GM19452 (cell line): Measurements from ENCODE around the gene ADAMTS7.
"Not testable (repeated sequence)": the region's sequence is repeated elsewhere in the genome, so short reads cannot be mapped to it uniquely, and the experiment has no call there.

Source experiments
- ATAC-seq: cut with Tn5 transposase; IDR thresholded peaks from one replicate; pipeline ENCODE4 v1.9.1; 2021; ENCODE audit not compliant: unreplicated experiment

ADAMTS7 gene

DNA sequence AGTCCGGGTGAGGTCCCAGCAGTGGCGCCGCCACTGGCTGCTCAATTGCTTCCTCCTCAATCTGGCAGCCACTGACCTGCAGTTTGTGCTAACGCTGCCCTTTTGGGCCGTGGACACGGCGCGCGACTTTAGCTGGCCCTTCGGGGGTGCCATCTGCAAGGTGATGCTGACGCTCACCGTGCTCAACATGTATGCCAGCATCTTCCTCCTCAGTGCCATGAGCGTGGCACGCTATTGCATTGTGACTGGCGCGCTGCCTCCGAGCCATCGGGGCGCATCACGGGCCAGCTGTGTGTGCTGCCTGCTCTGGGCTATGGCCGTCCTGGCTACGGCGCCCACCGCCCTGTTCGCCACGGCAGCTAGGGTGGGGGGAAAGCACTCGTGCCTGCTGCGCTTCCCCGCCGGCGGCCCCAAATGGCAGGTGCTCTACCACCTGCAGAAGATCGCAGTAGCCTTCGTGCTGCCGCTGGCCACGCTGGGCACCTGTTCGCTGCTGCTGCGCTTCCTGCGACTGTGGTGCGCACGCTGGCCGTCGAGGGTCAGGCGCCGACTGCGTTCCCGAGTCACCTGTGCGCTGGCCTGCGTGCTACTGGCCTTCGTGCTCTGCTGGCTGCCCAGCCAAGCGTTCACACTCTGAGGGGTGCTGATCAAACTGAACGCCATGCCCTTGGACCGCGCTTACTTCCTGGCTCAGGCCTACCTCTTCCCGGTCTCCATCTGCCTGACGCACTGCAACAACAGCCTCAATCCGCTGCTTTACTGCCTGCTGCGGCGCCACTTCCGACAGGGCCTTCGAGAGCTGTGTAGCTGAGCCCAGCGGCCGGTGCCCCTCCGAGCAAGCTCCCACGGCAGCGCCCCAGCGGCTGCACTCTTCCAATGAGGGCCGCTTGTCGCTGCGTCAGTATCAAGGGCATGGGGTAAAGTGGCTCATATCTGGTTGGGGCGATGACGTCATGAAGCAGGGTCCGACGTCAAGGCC is 20.3 kb upstream of the ADAMTS7 start:
- no peak for ATAC-seq

DNA sequence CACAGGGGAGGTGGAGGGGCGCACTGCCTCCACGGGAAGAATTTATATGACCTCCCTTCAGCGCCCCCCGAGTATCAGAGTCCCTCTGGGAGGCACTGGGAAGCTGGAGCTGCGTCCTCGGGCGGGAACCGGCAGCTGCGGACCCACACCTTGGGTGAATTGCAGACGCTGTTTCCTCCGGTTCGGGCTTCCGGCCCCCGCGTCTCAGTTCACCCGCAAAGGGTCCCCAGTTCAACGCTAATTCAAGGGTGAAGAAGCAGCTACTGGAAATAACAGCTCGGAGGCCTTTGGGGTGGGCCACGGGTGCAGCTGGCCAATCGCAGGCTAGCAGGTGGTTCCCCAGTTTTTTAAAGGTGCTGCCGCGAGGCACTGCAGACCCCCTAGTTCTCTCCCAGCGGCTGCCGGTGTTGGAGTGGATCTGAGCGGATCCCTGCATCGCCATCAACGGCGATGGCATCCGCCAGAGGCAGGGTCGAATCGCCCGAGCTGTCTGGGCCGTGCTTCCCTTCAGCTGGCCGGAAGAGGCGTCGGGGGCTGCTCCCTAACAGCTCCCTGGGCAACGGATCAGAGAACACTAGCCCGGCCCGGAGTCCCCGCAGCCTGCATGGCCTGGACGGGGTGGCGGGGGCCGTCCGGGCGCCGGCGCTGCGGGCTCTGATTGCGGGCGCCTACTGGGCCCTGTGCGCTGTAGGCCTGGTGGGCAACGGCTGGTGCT is 19.4 kb upstream of the ADAMTS7 start:
- no peak for ATAC-seq

DNA sequence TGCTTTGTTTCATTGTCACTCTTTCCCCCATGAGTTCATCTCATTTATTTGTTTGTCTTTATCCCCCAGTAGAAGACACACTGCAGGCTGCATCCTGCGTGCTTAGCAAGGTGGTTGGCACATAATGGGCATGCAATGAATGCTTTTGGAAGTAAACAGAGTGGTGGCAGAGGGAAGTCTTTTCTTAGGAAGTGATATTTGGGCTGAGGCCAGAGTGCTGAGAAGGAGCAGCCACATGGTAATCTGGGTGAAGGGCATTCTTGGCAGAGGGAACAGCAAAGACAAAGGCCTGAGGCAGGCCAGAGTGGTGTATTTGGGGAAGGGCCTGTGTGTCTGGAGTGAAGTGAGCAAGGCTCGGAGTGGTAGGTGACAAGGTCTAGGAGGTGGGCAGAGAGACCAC is 17.7 kb upstream of the ADAMTS7 start:
- no peak for ATAC-seq

DNA sequence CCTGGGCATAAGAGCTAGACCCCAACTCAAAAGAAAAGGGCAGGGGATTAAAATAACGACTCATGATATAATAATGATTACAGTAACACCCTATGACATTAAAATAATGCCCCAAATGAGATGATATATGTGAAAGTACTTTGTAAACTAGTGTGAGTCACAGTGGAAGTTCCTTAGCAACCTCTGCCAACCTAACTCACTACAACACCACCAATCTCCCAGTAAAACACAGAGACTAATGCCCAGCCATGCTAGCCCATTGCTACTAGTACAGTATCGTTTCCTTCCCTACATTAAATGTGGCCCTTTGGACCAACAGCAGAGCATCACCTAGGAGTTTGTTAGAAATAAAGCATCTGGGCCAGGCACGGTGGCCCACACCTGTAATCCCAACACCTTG is 11.2 kb upstream of the ADAMTS7 start:
- no peak for ATAC-seq

DNA sequence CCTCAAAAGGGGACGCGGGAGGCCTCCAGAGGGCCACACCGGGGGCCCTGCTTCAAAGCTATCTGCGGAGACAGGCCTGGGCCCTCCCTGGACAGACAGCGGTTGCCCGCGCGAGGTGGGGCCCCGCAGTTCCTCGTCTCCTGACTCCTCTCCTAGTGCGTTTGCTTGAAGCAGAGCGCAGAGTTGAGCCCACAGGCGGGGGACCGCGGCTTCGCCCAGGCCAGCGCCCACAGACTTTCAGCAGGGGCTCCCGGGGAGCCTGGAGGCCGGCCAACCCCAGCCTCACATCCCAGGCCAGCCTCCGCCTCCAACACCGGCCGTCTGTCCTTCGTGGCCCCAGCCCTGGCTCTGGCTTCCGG is 540 bp upstream of the ADAMTS7 start:
- ATAC-seq, result no peak

DNA sequence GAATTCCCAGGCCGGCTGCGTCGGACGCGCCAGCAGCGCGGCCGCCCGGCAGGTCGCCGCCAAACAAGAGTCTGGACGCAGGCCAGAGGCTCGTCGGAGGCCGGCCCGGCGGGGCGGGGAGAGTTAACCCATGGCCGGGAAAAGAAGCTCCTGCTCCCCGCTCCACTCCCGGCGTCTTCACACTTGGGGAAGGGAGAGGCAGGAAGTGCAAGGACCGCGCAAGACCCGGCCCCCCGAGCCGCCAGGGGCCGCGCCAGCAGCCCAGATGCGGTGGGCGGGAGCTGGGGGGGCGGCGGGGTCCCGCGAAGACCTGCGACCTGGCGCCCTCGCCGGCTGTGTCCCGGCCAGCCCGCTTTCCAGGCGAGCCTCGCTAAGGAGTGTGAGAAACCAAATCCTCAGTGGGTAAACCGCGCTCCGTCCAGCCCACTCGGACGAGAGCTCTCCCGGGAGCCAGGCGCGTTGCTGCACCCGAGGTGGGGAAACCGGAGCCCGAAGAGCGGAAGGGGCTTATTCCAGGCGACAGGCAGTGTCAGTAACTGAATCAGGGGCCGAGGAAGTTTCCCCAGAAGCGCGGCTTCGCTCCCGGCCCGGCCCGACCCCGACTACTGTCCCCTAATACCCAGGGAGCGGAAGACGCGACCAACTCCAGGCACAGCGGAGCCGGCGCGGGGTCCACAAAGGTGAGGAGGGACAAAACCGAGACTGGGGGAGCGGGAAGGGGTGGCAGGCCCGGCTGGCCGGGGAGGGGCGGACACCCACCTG is 721 bp downstream of the ADAMTS7 start:
- no peak for ATAC-seq

DNA sequence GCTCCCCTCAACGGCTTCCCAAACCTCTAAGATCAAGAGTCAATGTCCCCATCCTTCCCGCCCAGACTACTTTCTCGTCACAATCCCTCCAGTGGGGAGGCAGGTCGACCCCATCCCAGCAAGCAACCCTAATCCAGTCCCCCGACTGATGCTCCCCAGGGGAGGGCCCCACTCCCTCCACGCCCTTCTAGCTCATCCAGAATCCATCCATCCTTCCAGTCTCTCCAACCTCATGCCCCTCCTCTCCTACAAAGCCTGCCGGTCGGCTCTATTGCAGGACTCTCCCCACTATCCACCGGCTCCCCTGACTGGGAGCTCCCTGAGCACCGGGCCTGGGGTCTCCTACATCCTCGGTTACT is 1.3 kb downstream of the ADAMTS7 start:
- no peak for ATAC-seq

DNA sequence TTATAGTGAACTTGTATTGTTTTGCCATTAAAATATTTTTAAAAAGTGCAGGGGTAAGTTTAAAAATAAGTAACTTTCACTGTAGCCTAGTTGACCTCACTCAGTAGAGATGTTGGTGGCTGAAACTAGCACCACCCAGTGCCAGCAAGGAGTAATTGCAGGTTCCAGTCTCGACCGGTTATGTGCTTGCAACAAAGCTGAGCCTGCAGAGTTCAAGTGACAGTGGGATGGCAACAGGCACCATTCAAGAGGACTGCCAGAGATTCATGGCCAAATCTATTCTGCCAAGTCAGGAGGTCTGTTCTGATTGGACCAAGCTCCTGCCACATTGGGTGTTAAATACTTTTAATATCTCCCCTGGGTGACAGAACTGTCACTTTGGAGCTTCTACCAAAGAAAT is 2.7 kb downstream of the ADAMTS7 start:
- no peak for ATAC-seq

DNA sequence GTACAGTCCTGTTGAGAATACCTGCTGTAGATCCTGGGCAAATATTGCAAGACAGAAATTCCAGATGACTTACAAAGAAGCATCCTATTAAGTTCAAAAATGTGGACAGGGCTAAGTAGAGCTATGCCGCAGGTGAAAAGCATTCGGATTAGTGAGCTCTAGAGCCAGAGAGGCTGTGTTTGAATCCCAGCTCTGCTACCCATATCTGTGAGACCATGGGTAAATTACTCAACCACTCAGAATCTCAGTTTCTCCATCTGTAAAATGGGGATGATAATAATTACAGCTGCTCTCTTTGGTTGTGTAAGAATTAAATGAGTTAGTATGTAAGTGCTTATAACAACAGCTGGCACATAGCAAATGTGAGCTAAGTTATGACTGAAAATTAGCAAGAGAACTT is 3.9 kb downstream of the ADAMTS7 start:
- ATAC-seq, result no peak

DNA sequence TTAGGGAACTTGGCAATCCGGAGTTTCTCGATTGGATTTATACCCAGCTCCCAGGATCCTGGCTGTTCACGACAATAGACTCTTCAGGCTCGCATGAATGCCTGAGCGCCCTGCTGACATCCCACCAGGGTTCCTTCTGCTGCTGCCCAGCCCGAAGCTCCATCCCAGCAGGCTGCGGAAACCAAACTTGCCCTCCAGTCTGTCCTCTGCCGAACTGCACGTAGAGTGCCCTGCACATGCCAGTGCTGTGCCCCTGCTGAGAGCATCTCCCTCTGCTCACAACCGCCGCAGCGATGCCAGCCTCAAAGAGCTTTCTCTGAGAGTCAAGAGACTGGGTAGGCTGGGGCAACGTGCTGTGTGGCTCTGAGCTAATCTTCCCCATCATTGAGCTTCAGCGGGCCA is 6.9 kb downstream of the ADAMTS7 start:
- ATAC-seq, result no peak

DNA sequence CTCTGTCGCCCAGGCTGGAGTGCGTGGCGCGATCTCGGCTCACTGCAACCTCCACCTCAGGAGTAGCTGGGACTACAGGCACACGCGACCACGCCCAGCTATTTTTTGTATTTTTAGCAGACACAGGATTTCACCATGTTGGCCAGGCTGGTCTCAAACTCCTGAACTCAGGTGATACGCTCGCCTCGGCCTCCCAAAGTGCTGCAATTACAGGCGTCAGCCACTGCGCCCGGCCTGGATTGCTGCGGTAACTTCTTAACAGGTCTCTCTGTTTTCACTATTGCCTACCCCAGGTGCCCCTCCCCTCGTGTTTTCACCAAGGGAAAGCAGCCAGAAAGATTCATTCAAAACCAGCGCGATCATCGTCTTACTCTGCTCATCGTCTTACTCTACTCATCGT is 10.5 kb downstream of the ADAMTS7 start:
- ATAC-seq, result no peak

DNA sequence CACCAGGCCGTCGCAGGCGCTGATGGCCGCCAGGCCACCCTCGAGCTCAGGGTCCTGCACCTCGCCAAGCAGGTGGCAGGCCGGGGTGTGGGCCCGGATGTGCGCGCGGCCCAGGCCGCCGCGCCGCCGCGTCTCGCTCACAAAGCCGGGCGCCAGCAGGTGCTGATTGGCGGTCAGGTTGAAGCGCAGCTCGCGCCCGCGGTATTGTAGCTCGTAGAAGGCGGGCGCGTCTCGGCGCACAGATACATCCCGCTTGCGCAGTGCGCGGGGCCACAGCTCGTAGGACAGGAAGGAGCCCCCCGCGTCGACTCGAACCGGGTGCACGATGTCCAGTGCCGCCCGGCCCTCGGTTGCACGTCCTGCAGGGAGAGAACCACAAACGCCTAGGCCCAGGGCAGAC is 11.1 kb downstream of the ADAMTS7 start:
- ATAC-seq, result no peak

DNA sequence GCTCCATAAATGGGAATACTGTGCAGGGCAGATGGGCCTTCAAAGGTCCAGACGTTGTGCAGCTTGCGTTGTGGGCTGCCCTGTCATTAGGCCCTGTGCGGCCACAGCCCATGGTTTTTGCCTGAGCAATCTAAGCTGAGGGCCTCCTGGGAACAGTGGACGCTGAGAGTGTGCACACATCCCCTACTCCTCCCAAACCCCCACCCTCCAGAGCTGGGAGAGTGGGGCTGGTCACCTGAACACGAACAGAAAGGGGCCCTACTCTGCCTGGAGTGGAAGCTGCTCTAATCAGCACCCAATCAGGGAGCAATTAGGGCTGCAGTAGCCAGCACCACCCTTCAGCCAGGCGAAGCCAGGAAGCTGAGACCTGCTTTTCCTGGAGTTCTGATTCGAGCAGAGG is 12.2 kb downstream of the ADAMTS7 start:
- not testable (repeated sequence) for ATAC-seq

DNA sequence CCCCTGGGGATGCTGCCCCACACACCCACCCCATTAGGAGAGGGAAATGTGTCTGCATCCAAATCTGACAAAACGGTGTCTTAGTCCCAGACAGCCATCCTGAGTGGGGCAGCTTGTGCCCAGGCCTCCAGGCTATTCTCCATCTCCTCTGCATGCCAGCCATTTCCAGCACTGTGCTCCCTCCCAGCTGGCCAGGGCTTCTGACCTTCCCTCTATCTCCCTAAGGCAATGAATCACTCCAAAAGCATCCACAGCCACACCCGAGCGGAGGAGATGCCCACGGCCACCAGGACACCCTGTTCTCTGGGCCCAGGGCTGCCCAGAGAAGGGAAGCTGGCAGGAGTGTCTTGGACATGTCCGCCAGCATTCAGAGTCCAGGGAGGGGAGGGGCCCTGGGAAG is 12.9 kb downstream of the ADAMTS7 start:
- ATAC-seq, result not testable (repeated sequence)

DNA sequence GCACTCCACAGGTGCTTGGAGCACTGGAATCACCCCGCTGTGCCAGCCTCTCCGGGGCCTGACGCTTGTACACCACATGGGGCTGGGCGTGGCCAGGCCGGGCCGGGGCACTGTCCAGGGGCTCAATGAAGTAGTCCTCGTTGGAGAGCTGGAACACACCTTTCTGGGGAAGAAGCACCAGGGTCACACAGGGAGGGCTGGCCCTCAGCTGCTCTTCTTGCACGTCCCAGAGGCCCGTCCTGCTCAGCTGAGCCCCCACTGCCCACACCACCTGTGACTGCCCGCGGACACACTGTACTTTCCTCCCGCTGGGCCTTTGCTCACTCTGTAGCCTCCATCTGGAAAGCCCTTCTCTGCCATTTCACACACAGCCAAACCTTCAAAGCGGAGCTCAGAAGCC is 13.3 kb downstream of the ADAMTS7 start:
- no peak for ATAC-seq

DNA sequence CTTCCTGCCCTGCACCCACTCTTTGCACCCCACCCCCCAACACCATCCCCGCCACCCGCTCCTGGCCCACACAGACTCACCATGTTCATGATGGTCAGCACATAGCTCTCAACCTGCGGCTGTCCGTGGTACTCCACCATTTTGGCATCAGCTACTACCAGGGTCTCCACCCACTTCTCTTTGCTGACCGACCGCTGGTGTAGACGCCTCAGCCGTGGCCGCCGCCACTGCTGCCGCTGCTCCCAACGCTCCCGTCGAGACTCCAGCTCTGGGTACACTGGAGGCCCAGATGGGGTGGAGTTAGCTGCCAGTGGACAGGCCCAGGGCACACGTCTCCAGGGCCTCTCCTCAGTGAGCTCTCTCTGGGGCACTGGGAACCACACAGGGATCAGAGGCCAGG is 14.8 kb downstream of the ADAMTS7 start:
- no peak for ATAC-seq

DNA sequence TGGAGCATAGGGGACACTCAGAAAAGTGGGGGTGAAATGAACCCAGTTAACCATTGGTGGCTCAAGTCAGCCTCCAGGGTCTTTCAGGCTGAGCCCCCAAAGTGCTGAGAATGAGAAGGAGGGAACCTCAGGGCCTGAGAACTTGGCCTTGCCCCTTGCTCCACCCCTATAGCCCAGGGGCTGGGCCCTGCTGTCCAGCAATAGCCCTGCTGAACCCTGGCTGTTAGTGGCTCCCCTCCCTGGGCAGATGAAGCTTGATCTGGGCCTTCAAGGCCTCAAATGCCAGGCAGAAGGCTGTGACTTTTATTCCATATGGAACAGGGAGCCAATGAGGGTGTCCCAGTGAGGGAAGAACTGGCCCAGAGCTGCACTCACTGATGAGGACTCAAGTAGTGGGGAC is 16.2 kb downstream of the ADAMTS7 start:
- ATAC-seq, result no peak

DNA sequence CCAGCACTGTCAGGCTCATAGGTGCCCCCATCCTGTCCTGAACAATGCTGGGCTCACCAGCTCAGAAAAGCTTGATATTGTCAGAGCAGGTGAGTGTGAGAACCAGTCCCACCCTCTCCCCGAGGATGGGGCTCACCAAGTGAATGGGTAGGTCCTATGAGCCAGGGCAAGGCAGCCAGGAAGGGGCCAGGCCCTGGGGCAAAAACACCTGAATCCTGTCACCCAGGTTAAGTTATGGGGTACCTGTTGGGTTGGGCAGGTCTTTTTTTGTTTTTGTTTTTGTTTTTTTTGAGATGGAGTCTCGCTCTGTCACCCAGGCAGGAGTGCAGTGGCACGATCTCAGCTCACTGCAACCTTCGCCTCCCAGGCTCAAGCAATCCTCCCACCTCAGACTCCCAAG is 16.8 kb downstream of the ADAMTS7 start:
- ATAC-seq, result not testable (repeated sequence)

DNA sequence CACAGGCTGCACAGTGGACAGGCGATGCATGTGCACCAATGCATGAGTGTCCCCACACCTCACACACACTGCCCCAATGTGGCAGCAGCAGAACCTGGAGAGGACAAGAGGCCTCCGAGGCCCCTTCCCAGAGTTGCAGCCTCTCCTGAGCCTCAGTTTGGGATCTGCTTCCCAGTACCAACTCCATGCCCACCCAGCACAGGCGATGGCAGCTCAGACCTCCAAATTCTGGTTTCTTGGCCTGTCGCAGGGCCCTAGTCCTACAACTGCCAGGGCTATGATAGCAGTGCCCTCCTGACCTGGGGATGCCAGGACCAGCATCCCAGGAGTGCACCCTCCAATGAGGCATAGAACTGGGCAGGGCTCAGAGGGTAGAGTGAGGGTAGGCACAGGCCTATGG is 19.9 kb downstream of the ADAMTS7 start:
- no peak for ATAC-seq

DNA sequence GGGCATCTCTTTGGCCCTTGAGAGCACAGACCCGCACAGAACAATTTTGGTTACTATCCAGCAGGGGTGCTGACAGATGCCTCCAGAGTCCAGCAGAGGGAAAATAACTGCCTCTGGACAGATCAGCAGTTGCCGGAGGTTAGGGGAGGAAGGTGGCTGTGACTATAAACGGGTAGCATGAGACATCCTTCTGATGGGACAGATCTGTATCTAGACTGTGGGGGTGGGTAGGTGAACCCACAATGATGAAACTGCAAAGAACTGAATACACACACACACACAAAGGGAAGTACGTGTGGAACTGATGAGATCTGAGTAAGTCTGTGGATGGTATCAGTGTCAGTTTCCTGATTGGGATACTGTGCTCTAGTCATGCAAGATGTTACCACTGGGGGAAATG is 21.2 kb downstream of the ADAMTS7 start:
- no peak for ATAC-seq

DNA sequence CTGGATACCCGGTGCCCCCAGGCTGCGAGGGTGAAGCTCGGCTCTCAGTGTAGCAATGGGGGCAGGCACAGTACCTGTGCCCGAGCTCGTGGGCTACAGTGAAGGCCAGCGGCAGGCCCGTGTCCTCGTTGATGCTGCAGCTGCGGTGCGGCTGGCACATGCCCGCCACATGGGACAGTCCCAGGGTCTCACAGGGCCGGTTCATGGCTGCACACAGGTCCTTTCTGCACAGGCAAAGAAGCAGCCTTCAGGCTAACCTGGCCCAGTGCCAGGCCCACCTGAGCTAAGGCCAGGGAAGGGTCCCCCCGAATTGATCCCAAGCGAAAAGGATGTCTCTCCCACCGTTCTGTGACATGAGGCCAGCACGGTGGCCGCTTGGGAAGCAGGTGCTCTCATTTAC is 21.6 kb downstream of the ADAMTS7 start:
- ATAC-seq, result no peak
